ENCODE results near the gene NID2. TPM values are rescaled to one million over a fixed set of nuclear protein-coding genes. Genes with fewer than 3 reads are reported as not detected.

NID2 gene
- total and polyA plus RNA-seq, 4 donors: 3.4 to 116 (median 7.8) TPM

DNA sequence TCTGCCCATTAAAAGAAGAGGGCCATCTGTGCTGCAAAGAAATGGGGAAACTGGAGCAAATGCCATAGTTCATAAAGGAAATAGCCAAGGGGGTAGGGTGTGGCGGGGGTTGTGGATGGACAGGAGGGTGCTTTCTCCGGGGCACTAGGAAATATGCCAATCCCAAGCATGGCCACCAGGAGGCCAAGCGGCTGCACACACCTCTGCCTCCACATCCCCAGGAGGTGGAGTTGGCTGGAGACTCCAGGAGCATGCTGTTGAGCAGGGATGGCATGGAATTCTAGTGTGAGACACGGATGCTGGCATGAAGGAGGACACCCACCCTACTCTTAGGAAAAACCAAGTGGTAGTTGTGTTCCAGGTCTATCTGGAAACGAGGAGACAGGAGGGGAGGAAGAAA is 25.2 kb downstream of the NID2 start:
- TF ChIP-seq, protein P1, sequence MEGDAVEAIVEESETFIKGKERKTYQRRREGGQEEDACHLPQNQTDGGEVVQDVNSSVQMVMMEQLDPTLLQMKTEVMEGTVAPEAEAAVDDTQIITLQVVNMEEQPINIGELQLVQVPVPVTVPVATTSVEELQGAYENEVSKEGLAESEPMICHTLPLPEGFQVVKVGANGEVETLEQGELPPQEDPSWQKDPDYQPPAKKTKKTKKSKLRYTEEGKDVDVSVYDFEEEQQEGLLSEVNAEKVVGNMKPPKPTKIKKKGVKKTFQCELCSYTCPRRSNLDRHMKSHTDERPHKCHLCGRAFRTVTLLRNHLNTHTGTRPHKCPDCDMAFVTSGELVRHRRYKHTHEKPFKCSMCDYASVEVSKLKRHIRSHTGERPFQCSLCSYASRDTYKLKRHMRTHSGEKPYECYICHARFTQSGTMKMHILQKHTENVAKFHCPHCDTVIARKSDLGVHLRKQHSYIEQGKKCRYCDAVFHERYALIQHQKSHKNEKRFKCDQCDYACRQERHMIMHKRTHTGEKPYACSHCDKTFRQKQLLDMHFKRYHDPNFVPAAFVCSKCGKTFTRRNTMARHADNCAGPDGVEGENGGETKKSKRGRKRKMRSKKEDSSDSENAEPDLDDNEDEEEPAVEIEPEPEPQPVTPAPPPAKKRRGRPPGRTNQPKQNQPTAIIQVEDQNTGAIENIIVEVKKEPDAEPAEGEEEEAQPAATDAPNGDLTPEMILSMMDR (IDR thresholded peaks at IDR 0.05; ENCODE audit: control extremely low read depth, extremely low read depth): no peak
- WGBS, 2 donors: 44 to 57% methylated on average over 5 of the region's 5 CpGs
- H3K9me3 ChIP-seq (ENCODE audit: control insufficient read depth in 4 of 4, insufficient read depth in 3 of 4, low read length in 3 of 4): no peaks in the 10 kb centered on the region
- no peaks in the 10 kb centered on the region for H3K27me3 ChIP-seq (ENCODE audit: control insufficient read depth in 3 of 3, insufficient read depth in 3 of 3, low read length in 2 of 3)
- H3K27ac ChIP-seq (ENCODE audit: low read depth in 1 of 2, low read length in 1 of 2): no peak overlapping the region
- no peak overlapping the region for H3K9ac ChIP-seq (ENCODE audit: insufficient read depth in 1 of 2, low read length in 2 of 2)
- peaks cover 0 to 28% (median 19%) of the 10 kb centered on the region in 5 donors for H3K4me1 ChIP-seq (ENCODE audit: control insufficient read depth in 5 of 5, insufficient read depth in 5 of 5, low read length in 5 of 5)
- H3K36me3 ChIP-seq (ENCODE audit: control insufficient read depth in 4 of 4, insufficient read depth in 4 of 4, low read length in 4 of 4): peaks cover under 1 to 30% (median 16%) of the 10 kb centered on the region in 4 donors
- H3K4me3 ChIP-seq: no peak overlapping the region
- peak in 2 of 3 donors; percentile 41 for DNase-seq
- ATAC-seq (ENCODE audit: insufficient read depth, low FRiP score): no peak

DNA sequence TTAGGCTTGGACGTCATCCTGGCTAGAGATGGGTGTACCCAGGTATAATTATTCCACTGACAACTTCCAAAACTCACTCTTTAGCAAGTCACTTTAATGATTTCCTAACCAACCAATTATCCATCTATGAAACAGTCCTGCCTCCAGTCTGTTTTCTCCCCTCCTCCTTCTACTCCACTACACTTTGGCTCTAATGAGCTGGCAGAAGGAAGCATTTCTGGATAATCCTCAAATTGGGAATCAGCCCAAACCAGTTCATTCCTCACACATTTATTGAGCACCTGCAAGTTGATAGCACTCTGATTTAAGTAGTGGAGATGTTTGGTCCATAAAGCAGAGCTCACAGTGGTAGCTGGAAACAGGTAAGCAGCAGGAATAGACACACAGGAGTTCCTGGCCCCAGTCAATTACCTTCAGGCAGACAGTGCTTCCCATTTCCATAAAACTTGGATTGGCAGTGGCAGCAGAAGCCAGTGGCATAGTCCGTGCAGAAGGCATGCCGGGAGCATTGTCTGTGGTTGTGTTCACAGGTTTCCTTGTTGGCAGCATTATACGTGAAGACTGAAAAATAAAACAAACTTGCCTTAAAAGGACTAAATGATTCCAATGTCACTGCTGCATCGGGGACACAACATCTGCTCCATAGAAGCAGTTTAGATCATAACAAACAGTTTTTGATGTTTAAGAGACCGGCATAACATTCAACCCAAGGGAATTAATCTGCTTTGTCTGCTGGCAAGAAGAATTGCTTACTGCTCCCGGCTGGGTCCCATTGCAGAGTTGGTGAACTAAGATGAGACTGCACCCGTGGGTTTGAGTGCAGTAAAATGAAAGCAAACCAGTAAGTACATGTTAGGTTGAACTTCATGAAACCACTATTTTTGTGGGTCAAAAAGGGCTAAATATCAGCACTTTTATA is 26.2 kb downstream of the NID2 start:
- TF ChIP-seq, protein P1 (IDR thresholded peaks at IDR 0.05; ENCODE audit: control extremely low read depth, extremely low read depth): no peak
- DNase-seq (peak in 1 of 3 donors; percentile 42), ATAC-seq (ENCODE audit: insufficient read depth, low FRiP score) (no peak)
- Histone ChIP-seq H3K9ac (ENCODE audit: insufficient read depth in 1 of 2, low read length in 2 of 2) (no peak overlapping the region), H3K27ac (ENCODE audit: low read depth in 1 of 2, low read length in 1 of 2) (no peak overlapping the region), H3K36me3 (ENCODE audit: control insufficient read depth in 4 of 4, insufficient read depth in 4 of 4, low read length in 4 of 4) (peaks cover 2 to 39% (median 24%) of the 10 kb centered on the region in 4 donors), H3K27me3 (ENCODE audit: control insufficient read depth in 3 of 3, insufficient read depth in 3 of 3, low read length in 2 of 3) (no peaks in the 10 kb centered on the region), H3K4me3 (no peak overlapping the region), H3K4me1 (ENCODE audit: control insufficient read depth in 5 of 5, insufficient read depth in 5 of 5, low read length in 5 of 5) (peaks cover 0 to 20% (median 19%) of the 10 kb centered on the region in 5 donors), H3K9me3 (ENCODE audit: control insufficient read depth in 4 of 4, insufficient read depth in 3 of 4, low read length in 3 of 4) (no peaks in the 10 kb centered on the region)
- 51 to 69% methylated on average over 8 of the region's 8 CpGs for WGBS, 2 donors

DNA sequence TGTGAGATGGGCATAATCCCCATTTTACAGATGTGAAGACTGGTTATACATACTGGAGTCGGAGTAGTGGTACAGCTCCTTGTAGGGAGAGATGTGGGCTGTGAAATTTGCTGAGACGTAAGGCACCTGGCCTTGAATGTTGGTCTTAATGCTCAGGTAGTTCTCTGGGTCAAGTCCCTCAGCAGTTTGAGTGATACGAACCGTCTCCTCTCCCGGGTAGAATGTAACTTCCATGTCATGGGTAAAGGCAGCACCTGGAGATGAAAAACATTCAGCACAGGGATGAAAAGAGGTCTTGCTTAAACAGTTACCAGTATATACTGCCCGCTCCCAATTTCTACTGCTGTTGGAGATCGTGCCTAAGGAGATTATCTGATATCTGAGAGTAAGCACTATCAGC is 28.3 kb downstream of the NID2 start:
- Histone ChIP-seq H3K4me3 (no peak overlapping the region), H3K9ac (ENCODE audit: insufficient read depth in 1 of 2, low read length in 2 of 2) (no peak overlapping the region), H3K4me1 (ENCODE audit: control insufficient read depth in 5 of 5, insufficient read depth in 5 of 5, low read length in 5 of 5) (peaks cover 0 to 20% (median 11%) of the 10 kb centered on the region in 5 donors), H3K36me3 (ENCODE audit: control insufficient read depth in 4 of 4, insufficient read depth in 4 of 4, low read length in 4 of 4) (peaks cover 2 to 50% (median 30%) of the 10 kb centered on the region in 4 donors), H3K27ac (ENCODE audit: low read depth in 1 of 2, low read length in 1 of 2) (no peak overlapping the region), H3K9me3 (ENCODE audit: control insufficient read depth in 4 of 4, insufficient read depth in 3 of 4, low read length in 3 of 4) (no peaks in the 10 kb centered on the region), H3K27me3 (ENCODE audit: control insufficient read depth in 3 of 3, insufficient read depth in 3 of 3, low read length in 2 of 3) (no peaks in the 10 kb centered on the region)
- 94% methylated on average over 7 of the region's 7 CpGs for WGBS, 2 donors
- TF ChIP-seq, protein P1 (IDR thresholded peaks at IDR 0.05; ENCODE audit: control extremely low read depth, extremely low read depth): no peak
- DNase-seq (no peak), ATAC-seq (ENCODE audit: insufficient read depth, low FRiP score) (no peak)
